Ecto neural progenitor cell (in vitro differentiated cells): Measurements from ENCODE around the gene SPATA6.
"Not testable (repeated sequence)": the region's sequence is repeated elsewhere in the genome, so short reads cannot be mapped to it uniquely, and the experiment has no call there.

Source experiments
- DNase-seq: peaks from one replicate; pipeline ENCODE4 v3.0.0-alpha.2; 2018; ENCODE audit warnings: low spot score

The SPATA6 gene

GRCh38 chr1:48471691-48472576, at the start of gene SPATA6:
TSS of gene SPATA6 (minus strand) at chr1:48472204. CDS start at chr1:48472008, 196 bp downstream.
- peak; percentile 99 for DNase-seq

DNA sequence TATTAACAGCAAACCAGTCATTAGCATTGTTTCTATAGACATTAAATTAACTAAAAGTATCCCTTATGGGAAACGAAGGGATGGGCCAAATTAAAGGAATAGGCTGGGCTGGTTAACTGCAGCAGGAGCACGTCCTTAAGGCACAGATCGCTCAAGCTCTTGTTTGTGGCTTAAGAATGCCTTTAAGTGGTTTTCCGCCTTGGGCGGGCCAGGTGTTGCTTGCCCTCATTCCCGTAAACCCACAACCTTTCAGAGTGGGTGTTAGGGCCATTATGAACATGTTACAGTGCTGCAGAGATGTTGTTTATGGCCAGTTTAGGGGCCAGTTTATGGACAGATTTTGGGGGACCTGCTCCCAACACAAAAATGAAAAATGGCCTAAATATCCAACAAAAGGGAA, 47.9 kb upstream of the SPATA6 start:
- DNase-seq = not testable (repeated sequence)

DNA sequence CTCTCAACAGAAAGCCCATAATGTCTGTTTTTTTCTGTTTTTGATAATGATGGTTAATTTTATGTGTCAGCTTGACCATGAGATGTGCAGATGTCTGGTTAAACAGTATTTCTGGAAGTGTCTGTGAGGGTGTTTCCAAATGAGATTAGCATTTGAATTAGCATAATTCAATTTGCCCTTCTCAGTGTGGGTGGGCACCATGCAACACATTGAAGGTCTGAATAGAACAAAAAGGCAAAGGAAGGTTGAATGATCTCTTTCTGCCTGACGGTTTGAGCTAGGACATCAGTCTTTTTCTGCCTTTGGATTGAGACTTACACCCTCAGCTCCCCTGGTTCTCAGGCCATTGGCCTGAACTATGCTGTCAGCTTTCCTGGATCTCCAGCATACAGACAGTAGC, 34.9 kb upstream of the SPATA6 start:
- no peak for DNase-seq

- no peak for DNase-seq
Measured at GRCh38 chr1:48500541-48501450, 28.8 kb upstream of the SPATA6 start.

- DNase-seq = no peak
Measured at GRCh38 chr1:48499211-48499735, 27.3 kb upstream of the SPATA6 start.

DNA sequence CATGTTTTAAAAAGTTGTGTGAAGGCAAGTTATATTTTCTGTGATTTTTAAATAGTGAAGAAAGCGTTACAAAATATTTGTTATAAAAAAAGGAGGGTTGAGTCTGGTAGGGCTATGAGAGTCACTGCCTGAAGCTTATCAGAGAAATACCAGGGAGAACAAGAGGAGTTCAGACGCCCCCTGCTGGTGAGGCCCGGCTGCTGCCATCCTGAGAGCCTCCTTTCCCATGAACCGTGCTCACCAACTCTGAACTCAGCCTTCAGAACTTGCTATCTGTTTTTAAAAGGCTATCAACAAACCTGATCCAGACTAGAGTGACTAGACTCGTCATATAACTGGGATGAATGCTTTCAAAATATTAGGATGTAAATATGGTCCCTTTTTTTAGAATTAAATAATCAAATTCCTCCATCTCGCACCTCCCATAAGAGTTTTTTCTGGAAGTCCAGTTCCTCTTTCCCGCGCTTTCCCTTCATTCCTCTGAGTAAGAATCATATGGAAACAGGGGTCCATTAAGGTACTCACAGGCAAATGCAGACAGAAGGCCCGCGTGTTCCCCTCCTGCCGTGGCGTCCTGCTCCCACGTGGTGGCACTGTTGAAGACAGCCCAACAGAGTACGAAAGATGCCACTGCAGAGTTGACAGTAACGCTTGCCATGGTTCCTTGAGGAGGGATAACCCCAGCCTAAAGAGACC, 26.2 kb upstream of the SPATA6 start:
- peak; percentile 85 for DNase-seq

DNA sequence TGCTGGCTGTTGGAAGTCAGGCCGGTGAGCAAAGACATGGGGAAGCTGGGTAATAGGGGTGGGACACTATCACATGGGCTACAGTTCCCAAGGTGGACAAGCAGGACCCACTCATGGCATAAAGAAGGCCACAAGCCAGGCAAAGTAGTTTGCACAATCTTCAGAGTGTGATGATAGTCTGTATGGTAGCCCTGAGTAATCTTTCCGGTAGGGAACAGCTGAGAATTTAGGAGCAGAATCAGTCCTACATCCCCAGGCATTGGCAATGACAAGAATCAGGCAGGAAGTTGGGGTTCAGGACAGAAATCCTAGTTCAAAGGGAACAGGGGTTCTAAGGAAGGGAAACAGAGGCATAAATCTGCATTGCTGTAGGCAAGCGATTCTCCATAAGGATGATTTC, 23.9 kb upstream of the SPATA6 start:
- no peak for DNase-seq

DNA sequence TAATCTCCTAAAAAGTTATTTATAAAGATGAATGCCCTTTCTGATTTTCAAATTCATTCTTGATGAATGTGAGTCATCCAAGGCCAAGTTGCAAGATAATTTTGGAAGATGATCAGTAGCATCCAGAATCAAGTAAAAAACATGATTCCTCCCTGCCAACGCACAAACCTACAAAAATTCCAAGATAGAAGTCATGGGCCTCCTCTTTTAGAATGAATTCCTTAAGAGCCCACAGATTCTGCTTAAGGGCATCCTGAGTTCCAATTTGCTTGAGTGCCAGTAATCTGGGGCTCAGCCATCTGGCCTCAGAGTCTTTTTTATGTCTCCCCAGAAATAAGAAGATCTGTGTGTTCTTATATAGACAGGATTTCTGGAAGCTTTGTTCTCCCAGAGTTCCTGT, 23.2 kb upstream of the SPATA6 start:
- DNase-seq = no peak

DNA sequence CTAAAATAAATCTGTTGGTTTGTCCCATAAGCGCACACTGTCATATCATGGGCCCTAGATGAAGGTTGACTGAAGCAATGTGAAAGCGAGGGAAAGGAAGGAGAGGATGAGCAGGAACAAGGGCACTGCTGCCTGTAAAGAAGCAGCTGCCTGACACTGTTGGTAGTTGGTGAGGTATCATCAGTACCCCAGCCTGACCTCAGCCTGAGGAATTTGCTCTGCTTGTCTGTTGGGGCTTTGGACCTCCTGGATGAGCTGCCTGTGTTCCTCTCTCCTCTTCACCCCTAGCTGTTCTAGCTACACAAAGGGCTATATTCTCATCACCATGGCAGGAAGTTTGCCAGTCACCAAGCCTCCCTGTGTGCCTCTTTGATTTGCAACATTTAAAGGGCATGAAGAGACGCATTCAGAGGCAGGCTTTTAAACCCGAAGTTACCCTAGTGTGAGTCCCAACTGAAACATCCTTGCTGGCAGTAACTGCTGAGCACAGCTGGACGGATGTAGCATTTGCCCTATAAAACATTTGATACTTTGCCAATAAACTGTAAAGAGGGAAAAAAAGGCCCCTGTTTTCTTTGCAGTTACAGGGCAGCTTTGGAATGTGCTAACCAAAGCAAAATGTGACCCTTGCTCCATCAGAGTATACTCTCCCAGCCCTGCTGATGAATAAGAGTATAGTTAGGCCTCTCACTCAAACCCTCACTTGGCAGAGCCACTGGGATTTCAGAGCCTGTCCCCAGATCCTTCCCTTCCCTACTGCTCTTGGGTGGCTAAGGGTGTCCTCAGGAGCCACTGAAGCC, 22.2 kb upstream of the SPATA6 start:
- DNase-seq = no peak

DNA sequence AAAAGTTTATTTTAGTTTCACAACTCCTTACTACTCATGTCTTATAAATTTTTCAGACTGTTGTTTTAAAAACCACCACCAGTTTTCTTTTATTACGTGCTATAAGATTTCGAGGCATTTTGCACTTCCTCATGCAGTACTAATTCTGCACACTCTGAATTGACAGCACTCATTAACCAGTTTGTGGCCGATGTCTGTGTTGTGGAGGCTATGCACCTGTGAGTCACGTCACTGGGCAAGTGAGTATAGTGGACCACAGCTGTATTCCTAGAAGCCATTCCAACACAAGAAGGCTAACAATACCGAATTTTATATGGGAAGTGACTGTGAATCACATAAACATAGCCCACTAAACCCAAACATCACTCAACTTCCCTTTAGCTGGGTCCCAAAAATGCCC, 21.0 kb upstream of the SPATA6 start:
- DNase-seq = no peak

DNA sequence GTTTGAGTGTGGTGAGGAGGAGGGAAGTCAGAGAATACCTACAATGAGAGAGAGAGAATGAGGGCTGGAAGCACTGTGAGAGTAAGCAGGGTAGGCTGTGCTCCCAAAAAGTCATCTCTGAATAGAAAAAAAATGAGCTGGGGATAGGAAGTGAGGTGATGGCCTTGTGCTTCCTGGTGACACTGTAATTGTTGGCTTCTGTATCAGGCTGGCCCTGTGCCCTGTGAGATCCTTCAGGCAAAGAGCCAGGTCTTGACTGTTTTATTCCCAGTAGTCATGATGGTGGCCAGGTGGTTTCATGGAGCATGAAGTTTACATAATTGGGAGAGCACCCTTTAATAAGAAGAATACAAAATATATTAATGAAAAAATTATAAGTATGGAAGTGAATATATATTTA, 20.4 kb upstream of the SPATA6 start:
- DNase-seq = no peak

DNA sequence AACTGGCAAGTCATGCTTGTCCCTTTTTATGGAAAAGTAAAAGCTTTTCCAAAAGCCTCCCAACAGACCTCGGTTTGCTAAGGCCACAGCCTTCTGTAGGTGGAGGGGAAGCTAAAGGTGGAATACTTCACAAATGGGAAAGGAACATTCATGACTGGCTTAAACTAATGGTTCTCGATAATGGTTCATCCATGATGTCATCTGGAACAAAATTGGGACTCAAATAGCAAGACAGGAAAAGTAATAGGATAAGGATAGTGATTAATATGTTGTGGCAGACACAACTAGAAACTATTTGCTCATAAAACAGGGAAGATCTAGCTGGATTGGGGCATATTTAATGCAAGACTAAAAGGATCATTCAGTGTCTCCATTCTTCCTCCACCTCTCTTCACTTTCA, 16.7 kb upstream of the SPATA6 start:
- DNase-seq = no peak

DNA sequence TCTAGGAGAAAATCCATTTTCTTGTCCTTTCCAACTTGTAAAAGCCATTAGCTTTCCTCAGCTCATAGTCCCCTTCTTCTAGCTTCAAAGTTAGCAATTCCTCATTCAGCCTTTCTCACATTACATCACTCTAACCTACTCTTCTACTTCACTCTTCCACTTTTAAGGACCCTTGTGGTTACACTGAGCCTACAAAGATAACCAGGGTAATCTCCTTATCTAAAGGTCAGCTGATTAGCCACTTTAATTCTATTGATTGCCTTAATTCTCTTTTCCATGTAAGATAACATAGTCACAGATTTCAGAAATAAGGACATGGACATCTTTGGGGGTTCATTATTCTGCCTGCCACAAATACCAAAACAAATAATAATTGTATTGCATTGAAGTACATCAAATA, 8.5 kb upstream of the SPATA6 start:
- DNase-seq = no peak

- not testable (repeated sequence) for DNase-seq
Measured at GRCh38 chr1:48480023-48480422, 8.0 kb upstream of the SPATA6 start.

GRCh38 chr1:48472638-48473037, 634 bp upstream of the SPATA6 start:
- no peak for DNase-seq

GRCh38 chr1:48470950-48471690, 884 bp downstream of the SPATA6 start:
- no peak for DNase-seq

DNA sequence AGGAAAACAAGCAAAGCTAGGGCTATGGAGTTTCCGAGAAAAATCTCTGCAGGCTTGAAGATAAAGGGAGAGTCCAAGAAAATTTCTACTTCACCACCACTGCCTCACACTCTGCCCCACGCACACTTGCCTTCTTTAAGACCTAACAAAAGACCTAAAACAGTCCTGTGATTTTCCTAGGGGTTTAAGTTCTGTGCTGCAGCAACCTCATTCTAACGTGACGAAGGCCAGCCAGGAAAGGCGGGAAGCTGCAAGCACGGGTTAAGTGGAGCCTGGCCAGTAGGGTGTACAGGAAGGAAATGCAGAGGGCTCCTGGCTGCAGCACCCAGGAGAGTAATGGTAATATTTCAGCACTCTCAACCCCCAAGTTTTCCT, 1.5 kb downstream of the SPATA6 start:
- DNase-seq = no peak

GRCh38 chr1:48469616-48470480, 2.2 kb downstream of the SPATA6 start:
- no peak for DNase-seq

DNA sequence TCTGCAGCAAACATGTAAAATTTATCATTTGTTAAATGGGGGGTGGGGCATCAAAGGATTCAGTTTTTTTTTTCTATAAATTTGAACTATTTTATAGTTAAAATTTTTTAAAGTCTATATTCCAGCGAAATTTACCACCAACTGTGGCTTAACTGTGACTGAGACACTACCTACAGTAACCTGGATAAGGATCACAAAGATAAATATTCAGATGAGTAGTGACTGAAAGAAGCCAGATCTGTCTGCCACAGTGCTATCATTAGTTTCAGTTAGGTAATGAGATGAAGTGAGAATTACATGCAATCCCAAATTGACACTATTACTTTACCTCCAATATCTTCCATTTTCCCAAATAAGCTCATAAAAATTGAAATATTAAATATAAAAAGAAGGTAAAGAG, 5.4 kb downstream of the SPATA6 start:
- no peak for DNase-seq
